ENCODE measurements around the gene RAMAC. TPM values are rescaled to one million over a fixed set of nuclear protein-coding genes. Genes with fewer than 3 reads are reported as not detected.

RAMAC gene
- total and polyA plus RNA-seq, 2 of the 8 experiments (the other 6 are each of a cell fraction or from before 2014, with no cell fraction given), result 20.7 to 32.9 TPM

DNA sequence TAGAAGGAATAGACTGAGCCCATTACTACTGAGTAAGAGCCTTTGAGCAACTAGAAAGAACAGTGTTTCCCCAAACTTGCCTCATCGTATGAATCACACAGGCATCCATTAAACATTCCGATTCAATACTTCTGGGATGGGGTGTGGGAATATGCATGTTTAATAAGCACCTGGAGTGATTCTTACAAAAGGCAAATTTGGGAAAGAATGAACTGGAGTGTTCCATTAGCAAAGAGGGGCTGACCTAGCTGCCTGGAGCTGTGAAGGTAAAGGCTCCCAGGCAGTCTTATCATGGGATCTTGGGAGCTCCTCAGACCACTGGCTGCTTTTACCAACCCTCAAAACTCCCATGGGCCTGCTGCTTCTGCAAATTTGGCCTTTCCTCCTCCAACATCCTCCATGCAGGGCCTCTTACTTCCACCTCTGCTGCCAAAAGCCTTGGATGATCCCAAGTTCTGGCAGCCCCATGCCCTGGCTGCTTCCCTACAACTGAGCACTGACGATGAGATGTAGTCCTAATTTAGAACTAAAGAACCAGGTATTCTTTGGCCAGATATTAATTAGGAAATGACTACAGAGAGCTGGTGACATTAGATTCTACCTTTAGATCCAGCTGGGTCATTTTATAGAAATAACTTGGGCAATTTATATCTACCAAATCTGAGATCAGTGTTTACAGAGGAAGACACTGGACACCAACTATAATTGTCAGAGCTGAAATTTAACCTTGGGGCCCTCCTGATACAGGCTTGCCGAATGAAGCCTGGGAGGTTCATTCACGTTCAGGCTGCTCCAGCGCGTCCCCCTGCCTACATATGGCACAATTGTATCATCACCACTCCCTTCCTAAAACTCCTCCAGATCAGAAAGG is 22.3 kb upstream of the RAMAC start (continued):
- TF ChIP-seq RBBP5 (IDR thresholded peaks at IDR 0.05; ENCODE audit: borderline replicate concordance, low read depth, low read length) (no peak), SAP30 (IDR thresholded peaks at IDR 0.05; ENCODE audit: insufficient read depth, insufficient replicate concordance, low read length) (no peak), E2F6 (IDR thresholded peaks at IDR 0.05) (no peak), RFX5 (IDR thresholded peaks at IDR 0.05; ENCODE audit: borderline replicate concordance, low read depth, low read length) (no peak), PHF8 (conservative IDR thresholded peaks at IDR 0.05; ENCODE audit: low read depth, low read length) (no peak), TEAD4 (IDR thresholded peaks at IDR 0.05; ENCODE audit: low read depth, low read length) (no peak)
